ENCODE data around the gene TBCCD1.
"Not testable (repeated sequence)": the region's sequence is repeated elsewhere in the genome, so short reads cannot be mapped to it uniquely, and the experiment has no call there.

Gene TBCCD1

GRCh38 chr3:186592682-186593081, 25.5 kb upstream of the TBCCD1 start:
- H3K27ac ChIP-seq: no peak overlapping the region
- TF ChIP-seq ZFX (IDR thresholded peaks at IDR 0.05) (no peak), CTCF (conservative IDR thresholded peaks at IDR 0.05) (no peak)

- no peak for TF ChIP-seq CTCF (conservative IDR thresholded peaks at IDR 0.05)
- TF ChIP-seq ZFX (IDR thresholded peaks at IDR 0.05): no peak
Measured at GRCh38 chr3:186590580-186591295, 23.6 kb upstream of the TBCCD1 start.

GRCh38 chr3:186589856-186590579, 22.9 kb upstream of the TBCCD1 start:
- no peak overlapping the region for H3K27ac ChIP-seq
- TF ChIP-seq CTCF (conservative IDR thresholded peaks at IDR 0.05): no peak
- no peak for TF ChIP-seq ZFX (IDR thresholded peaks at IDR 0.05)

More at GRCh38 chr3:186590580-186591295, 23.6 kb upstream of the TBCCD1 start:
- no peak overlapping the region for H3K27ac ChIP-seq

GRCh38 chr3:186589121-186589520, 22.0 kb upstream of the TBCCD1 start:
- no peak overlapping the region for H3K27ac ChIP-seq
- TF ChIP-seq CTCF (conservative IDR thresholded peaks at IDR 0.05) (peak; percentile 52), ZFX (IDR thresholded peaks at IDR 0.05) (no peak)

- no peak for TF ChIP-seq ZFX (IDR thresholded peaks at IDR 0.05)
- TF ChIP-seq CTCF (conservative IDR thresholded peaks at IDR 0.05): no peak
- no peak overlapping the region for H3K27ac ChIP-seq
Measured at GRCh38 chr3:186588632-186589031, 21.5 kb upstream of the TBCCD1 start.

GRCh38 chr3:186587183-186587582, 20.0 kb upstream of the TBCCD1 start:
- no peak for TF ChIP-seq CTCF (conservative IDR thresholded peaks at IDR 0.05)
- H3K27ac ChIP-seq: no peak overlapping the region

GRCh38 chr3:186586245-186586644, 19.1 kb upstream of the TBCCD1 start:
- not testable (repeated sequence) for H3K27ac ChIP-seq

Data from C4-2B (cell line).